ENCODE measurements around the gene IGSF11.
"Not testable (repeated sequence)": the region's sequence is repeated elsewhere in the genome, so short reads cannot be mapped to it uniquely, and the experiment has no call there.

The IGSF11 gene

GRCh38 chr3:118882353-118882947, 152.2 kb downstream of the IGSF11 start:
- DNase-seq (ENCODE audit: low read depth) = peak; percentile 11
- H3K4me3 ChIP-seq (ENCODE audit: control insufficient read depth, low read depth, low read length) = no peak overlapping the region
- TF ChIP-seq CTCF (IDR thresholded peaks at IDR 0.05; ENCODE audit: control insufficient read depth, insufficient read depth, low read depth, low read length, missing control alignments) = peak; percentile 70

GRCh38 chr3:118868051-118868450, 166.6 kb downstream of the IGSF11 start:
- no peak for TF ChIP-seq CTCF (IDR thresholded peaks at IDR 0.05; ENCODE audit: control insufficient read depth, insufficient read depth, low read depth, low read length, missing control alignments)
- H3K4me3 ChIP-seq (ENCODE audit: control insufficient read depth, low read depth, low read length) = no peak overlapping the region
- no peak for DNase-seq (ENCODE audit: low read depth)

GRCh38 chr3:118863731-118864322, 170.8 kb downstream of the IGSF11 start:
- no peak for DNase-seq (ENCODE audit: low read depth)
- no peak for TF ChIP-seq CTCF (IDR thresholded peaks at IDR 0.05; ENCODE audit: control insufficient read depth, insufficient read depth, low read depth, low read length, missing control alignments)
- no peak overlapping the region for H3K4me3 ChIP-seq (ENCODE audit: control insufficient read depth, low read depth, low read length)

GRCh38 chr3:118859950-118860349, 174.7 kb downstream of the IGSF11 start:
- H3K4me3 ChIP-seq (ENCODE audit: control insufficient read depth, low read depth, low read length) = no peak overlapping the region
- no peak for DNase-seq (ENCODE audit: low read depth)
- TF ChIP-seq CTCF (IDR thresholded peaks at IDR 0.05; ENCODE audit: control insufficient read depth, insufficient read depth, low read depth, low read length, missing control alignments) = no peak

- peak overlapping the region; percentile 18 for H3K4me3 ChIP-seq (ENCODE audit: control insufficient read depth, low read depth, low read length)
- not testable (repeated sequence) for DNase-seq (ENCODE audit: low read depth)
Observed at GRCh38 chr3:118851466-118852193, 183.0 kb downstream of the IGSF11 start.

- TF ChIP-seq CTCF (IDR thresholded peaks at IDR 0.05; ENCODE audit: control insufficient read depth, insufficient read depth, low read depth, low read length, missing control alignments) = no peak
- no peak for DNase-seq (ENCODE audit: low read depth)
- no peak overlapping the region for H3K4me3 ChIP-seq (ENCODE audit: control insufficient read depth, low read depth, low read length)
Observed at GRCh38 chr3:118850687-118851086, 184.0 kb downstream of the IGSF11 start.
